ENCODE results near the gene SEL1L. TPM values are rescaled to one million over a fixed set of nuclear protein-coding genes. Genes with fewer than 3 reads are reported as not detected.

The SEL1L gene
- total RNA-seq, 2 donors from 2014 or later = 62.9 to 64.0 TPM

DNA sequence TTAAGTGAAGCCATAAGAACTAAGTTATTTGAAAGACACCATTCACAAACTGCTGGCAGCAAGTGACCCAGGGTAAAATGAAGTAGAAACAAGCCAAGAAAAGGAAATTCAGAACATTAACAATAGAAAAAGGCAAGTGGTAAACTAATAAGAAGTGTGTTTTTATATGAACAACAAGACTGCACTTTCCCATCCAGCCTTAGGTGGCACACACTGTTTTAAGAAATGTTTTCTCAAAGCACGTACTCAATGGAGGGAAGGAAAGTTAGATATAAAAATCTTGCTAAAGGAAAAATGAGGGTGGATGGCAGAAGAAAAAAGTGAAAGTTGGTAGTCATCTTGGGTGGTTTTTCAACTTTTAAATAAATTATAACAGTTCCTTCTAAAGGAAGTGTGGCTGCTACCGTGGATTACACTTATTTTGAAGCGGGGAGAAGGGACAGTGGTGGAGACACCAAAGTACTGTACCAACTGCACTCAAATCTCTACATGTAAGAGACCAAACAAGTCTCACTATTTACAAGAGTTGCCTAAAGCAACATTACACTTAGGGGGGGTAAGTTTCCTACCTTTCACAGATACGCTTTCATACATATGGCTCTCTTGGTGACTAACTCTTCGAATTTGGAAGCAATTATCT is 58.8 kb downstream of the SEL1L start:
- Histone ChIP-seq H3K9me3 (ENCODE audit: control insufficient read depth, low read length) (no peaks in the 10 kb centered on the region), H3K36me3 (ENCODE audit: control insufficient read depth, insufficient read depth, low read length) (peaks cover 77% of the 10 kb centered on the region), H3K27me3 (ENCODE audit: control insufficient read depth, insufficient read depth, low read length, poor library complexity, severe bottlenecking) (no peaks in the 10 kb centered on the region), H3K27ac (ENCODE audit: low read depth, low read length) (no peak overlapping the region), H3K9ac (ENCODE audit: extremely low read depth, low read length, poor library complexity, severe bottlenecking) (no peak overlapping the region), H3K4me1 (ENCODE audit: control insufficient read depth, insufficient read depth, low read length) (no peaks in the 10 kb centered on the region), H3K4me3 (ENCODE audit: low read length) (no peak overlapping the region)
- 91 to 100% methylated on average over 2 to 5 of the region's 5 CpGs for WGBS, 2 experiments (ENCODE audit: insufficient coverage in 1 of 2, insufficient read length in 1 of 2)
- no peak overlapping the region for H3K27ac Mint-ChIP-seq
- H3K36me3 Mint-ChIP-seq (ENCODE audit: low read depth) = peaks cover 38% of the 10 kb centered on the region
- no peak for DNase-seq
- no peaks in the 10 kb centered on the region for H3K27me3 Mint-ChIP-seq (ENCODE audit: insufficient read depth)
- TF ChIP-seq, protein P1, sequence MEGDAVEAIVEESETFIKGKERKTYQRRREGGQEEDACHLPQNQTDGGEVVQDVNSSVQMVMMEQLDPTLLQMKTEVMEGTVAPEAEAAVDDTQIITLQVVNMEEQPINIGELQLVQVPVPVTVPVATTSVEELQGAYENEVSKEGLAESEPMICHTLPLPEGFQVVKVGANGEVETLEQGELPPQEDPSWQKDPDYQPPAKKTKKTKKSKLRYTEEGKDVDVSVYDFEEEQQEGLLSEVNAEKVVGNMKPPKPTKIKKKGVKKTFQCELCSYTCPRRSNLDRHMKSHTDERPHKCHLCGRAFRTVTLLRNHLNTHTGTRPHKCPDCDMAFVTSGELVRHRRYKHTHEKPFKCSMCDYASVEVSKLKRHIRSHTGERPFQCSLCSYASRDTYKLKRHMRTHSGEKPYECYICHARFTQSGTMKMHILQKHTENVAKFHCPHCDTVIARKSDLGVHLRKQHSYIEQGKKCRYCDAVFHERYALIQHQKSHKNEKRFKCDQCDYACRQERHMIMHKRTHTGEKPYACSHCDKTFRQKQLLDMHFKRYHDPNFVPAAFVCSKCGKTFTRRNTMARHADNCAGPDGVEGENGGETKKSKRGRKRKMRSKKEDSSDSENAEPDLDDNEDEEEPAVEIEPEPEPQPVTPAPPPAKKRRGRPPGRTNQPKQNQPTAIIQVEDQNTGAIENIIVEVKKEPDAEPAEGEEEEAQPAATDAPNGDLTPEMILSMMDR (conservative IDR thresholded peaks at IDR 0.05) = no peak
- H3K4me3 Mint-ChIP-seq = no peak overlapping the region
- no peaks in the 10 kb centered on the region for H3K9me3 Mint-ChIP-seq
- no peaks in the 10 kb centered on the region for H3K4me1 Mint-ChIP-seq

DNA sequence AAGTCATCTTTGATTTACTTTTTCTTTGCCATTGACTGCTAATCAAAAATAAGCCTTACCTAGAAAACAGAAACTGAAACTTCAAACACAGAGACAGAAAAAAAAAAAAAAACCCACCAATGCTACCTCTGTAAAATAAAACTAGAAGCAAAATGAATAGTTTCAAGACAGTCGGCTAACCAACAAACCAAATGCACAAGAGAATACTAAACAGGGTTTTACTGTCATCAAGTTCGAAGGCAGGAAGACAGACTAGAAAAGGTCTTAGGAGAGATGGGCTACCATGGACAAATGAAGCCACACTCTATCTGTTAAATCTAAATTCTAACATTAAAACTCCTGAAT is 59.5 kb downstream of the SEL1L start:
- H3K9me3 ChIP-seq (ENCODE audit: control insufficient read depth, low read length) = no peaks in the 10 kb centered on the region
- Mint-ChIP-seq H3K27ac (no peak overlapping the region), H3K4me3 (no peak overlapping the region), H3K27me3 (ENCODE audit: insufficient read depth) (no peaks in the 10 kb centered on the region), H3K9me3 (no peaks in the 10 kb centered on the region), H3K36me3 (ENCODE audit: low read depth) (peaks cover 33% of the 10 kb centered on the region), H3K4me1 (no peaks in the 10 kb centered on the region)
- H3K27ac ChIP-seq (ENCODE audit: low read depth, low read length) = no peak overlapping the region
- DNase-seq = no peak
- H3K9ac ChIP-seq (ENCODE audit: extremely low read depth, low read length, poor library complexity, severe bottlenecking) = no peak overlapping the region
- no peak overlapping the region for H3K4me3 ChIP-seq (ENCODE audit: low read length)
- H3K4me1 ChIP-seq (ENCODE audit: control insufficient read depth, insufficient read depth, low read length) = no peaks in the 10 kb centered on the region
- TF ChIP-seq, protein P1 (conservative IDR thresholded peaks at IDR 0.05) = no peak
- WGBS, 2 experiments (ENCODE audit: insufficient coverage in 1 of 2, insufficient read length in 1 of 2) = 89% methylated on average over 2 of the region's 2 CpGs; no CpG with 5 or more reads in 1 of the 2 experiments
- no peaks in the 10 kb centered on the region for H3K27me3 ChIP-seq (ENCODE audit: control insufficient read depth, insufficient read depth, low read length, poor library complexity, severe bottlenecking)
- H3K36me3 ChIP-seq (ENCODE audit: control insufficient read depth, insufficient read depth, low read length) = peaks cover 70% of the 10 kb centered on the region

DNA sequence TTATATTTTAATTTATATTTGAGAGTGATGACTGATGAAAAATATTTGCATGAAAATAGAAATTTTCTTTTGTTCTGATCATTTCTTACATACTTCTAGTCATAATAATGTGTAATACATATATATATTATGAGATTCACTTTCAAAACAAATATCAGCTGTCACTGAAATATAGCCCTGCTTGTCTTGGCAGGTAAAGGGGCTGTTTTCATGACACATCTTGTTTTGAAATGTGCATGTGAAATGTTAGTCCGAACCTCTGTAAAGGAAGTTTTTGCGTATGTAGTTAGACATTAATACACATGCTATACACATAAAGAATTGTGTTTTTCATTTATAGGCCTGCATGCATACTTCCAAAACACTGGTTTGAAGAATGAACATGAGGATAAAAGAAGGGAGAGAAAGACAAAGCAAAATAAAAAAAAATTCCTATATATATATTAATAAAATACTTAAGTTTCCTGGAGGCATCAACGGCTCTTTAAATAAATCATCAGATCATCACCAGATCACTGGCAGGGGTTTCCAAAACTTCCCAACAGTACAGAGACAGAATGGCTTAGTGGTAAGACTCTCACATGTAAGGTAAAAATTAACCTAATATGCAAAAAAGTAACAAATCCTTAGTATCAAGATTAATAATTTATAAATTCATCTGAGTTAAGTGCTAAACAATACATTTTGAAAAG is 60.1 kb downstream of the SEL1L start:
- Histone ChIP-seq H3K27ac (ENCODE audit: low read depth, low read length) (no peak overlapping the region), H3K9ac (ENCODE audit: extremely low read depth, low read length, poor library complexity, severe bottlenecking) (no peak overlapping the region), H3K9me3 (ENCODE audit: control insufficient read depth, low read length) (no peaks in the 10 kb centered on the region), H3K4me3 (ENCODE audit: low read length) (no peak overlapping the region), H3K27me3 (ENCODE audit: control insufficient read depth, insufficient read depth, low read length, poor library complexity, severe bottlenecking) (no peaks in the 10 kb centered on the region), H3K4me1 (ENCODE audit: control insufficient read depth, insufficient read depth, low read length) (no peaks in the 10 kb centered on the region), H3K36me3 (ENCODE audit: control insufficient read depth, insufficient read depth, low read length) (peaks cover 65% of the 10 kb centered on the region)
- TF ChIP-seq, protein P1 (conservative IDR thresholded peaks at IDR 0.05) = no peak
- 100% methylated on average over 1 of the region's 3 CpGs; no CpG with 5 or more reads in 1 of the 2 experiments for WGBS, 2 experiments (ENCODE audit: insufficient coverage in 1 of 2, insufficient read length in 1 of 2)
- DNase-seq = no peak
- no peak overlapping the region for H3K4me3 Mint-ChIP-seq
- peaks cover 27% of the 10 kb centered on the region for H3K36me3 Mint-ChIP-seq (ENCODE audit: low read depth)
- no peaks in the 10 kb centered on the region for H3K4me1 Mint-ChIP-seq
- H3K27me3 Mint-ChIP-seq (ENCODE audit: insufficient read depth) = no peaks in the 10 kb centered on the region
- no peak overlapping the region for H3K27ac Mint-ChIP-seq
- H3K9me3 Mint-ChIP-seq = no peaks in the 10 kb centered on the region

All from endodermal cell (in vitro differentiated cells).